Esophagus muscularis mucosa (tissue), 4 donors: Measurements from ENCODE around the gene RGSL1. TPM values are rescaled to one million over a fixed set of nuclear protein-coding genes. Genes with fewer than 3 reads are reported as not detected.

ENCODE experiments used
- DNase-seq: peaks from one replicate; pipeline ENCODE4 v3.0.0-alpha.2; 2017; ENCODE audit errors: extremely low spot score
- H3K27ac ChIP-seq, 4 donors: fragments of 200-600 bp; sonication (generic); replicated peaks in 1 of 4; 1 replicate in 3 of 4; 2 replicates in 1 of 4; pipeline ENCODE4 v1.5.1; 2016 to 2019; ENCODE audit warnings: mild to moderate bottlenecking in 1 of 4
- H3K27me3 ChIP-seq, 4 donors: fragments of 200-600 bp; sonication (generic); one replicate each; pipeline versions ENCODE4 v1.5.1 to v1.6.0; 2016 to 2019
- H3K36me3 ChIP-seq, 4 donors: fragments of 200-600 bp; sonication (generic); one replicate each; pipeline ENCODE4 v1.5.1; 2016 to 2019
- H3K4me1 ChIP-seq, 4 donors: fragments of 200-600 bp; sonication (generic); one replicate each; pipeline ENCODE4 v1.5.1; 2016 to 2019
- H3K4me3 ChIP-seq, 4 donors: fragments of 200-600 bp; sonication (generic); 1 replicate in 2 of 4; 2 replicates in 2 of 4; pipeline ENCODE4 v1.5.1; 2016 to 2019; ENCODE audit warnings: mild to moderate bottlenecking in 4 of 4, moderate library complexity in 1 of 4
- H3K9me3 ChIP-seq, 4 donors: fragments of 200-600 bp; sonication (generic); 1 replicate in 3 of 4; 2 replicates in 1 of 4; pipeline ENCODE4 v1.5.1; 2016 to 2019
- CTCF ChIP-seq, 3 experiments: fragments of 200-600 bp in 2 of 3; fragments of 450-650 bp in 1 of 3; sonication (generic) in 2 of 3; IDR thresholded peaks; one replicate each; pipeline ENCODE4 v1.5.1; 2017 to 2019; ENCODE audit warnings: antibody characterized with exemption in 3 of 3, mild to moderate bottlenecking in 2 of 3, moderate library complexity in 1 of 3
- EP300 ChIP-seq: sonication (generic); formaldehyde crosslinking; IDR thresholded peaks from one replicate; pipeline ENCODE4 v1.6.1; 2017; ENCODE audit warnings: antibody characterized with exemption
- POLR2A ChIP-seq: fragments of 450-650 bp; IDR thresholded peaks from one replicate; pipeline ENCODE4 v1.6.1; 2017; ENCODE audit warnings: antibody characterized with exemption, moderate library complexity, mild to moderate bottlenecking, low read depth
- POLR2AphosphoS5 ChIP-seq, 2 donors: sonication (generic); formaldehyde crosslinking; IDR thresholded peaks; one replicate each; pipeline ENCODE4 v1.6.1; 2017; ENCODE audit warnings: antibody characterized with exemption in 2 of 2
- WGBS: methylation state at CpG from one replicate; pipeline ENCODE4 v1.1.5; 2018; 5-methylcytosine and 5-hydroxymethylcytosine counted together
- intact Hi-C: fragments of 100-400 bp; cut with DNase I; formaldehyde crosslinking; loops from one replicate; pipeline ENCODE4 v1.15.1; 2023
- total RNA-seq, 4 donors: library from RNA; depleted of rRNA; stranded (reverse); fragments of >200 nt; gene quantifications; one replicate each; pipeline versions ENCODE4 v1.1.0 to v1.2.1, GENCODE V29; 2016

RGSL1 gene
- total RNA-seq, 4 donors from 2014 or later: not detected

DNA sequence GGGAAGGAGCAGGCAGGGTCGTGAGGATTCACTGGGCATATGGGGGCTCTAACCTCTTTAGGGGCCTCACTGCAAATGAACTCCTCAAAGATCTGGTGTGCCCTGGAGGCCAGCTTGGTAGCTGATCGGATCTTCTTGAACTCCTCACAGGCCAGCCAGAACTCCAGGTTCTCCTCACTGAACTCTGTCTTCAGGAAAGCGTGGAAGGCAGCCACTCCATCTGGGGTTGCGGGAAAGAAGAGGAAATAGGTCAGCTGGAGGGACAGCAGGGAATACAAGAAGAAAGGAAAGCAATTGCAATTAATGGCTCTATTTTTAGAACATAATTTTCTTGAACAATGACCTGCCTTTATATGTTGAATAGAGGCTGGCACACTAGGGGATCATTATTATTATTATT, 152.0 kb downstream of the RGSL1 start:
- H3K9me3 ChIP-seq: no peaks in the 10 kb centered on the region
- H3K27me3 ChIP-seq: no peaks in the 10 kb centered on the region
- H3K4me1 ChIP-seq: peaks cover 25 to 44% (median 42%) of the 10 kb centered on the region in 4 donors
- no peak for TF ChIP-seq POLR2AphosphoS5 (IDR thresholded peaks at IDR 0.05)
- no peak for TF ChIP-seq CTCF (IDR thresholded peaks at IDR 0.05)
- TF ChIP-seq POLR2A: no peak
- no peak for TF ChIP-seq EP300
- WGBS: 66% methylated on average over 4 of the region's 4 CpGs
- intact Hi-C loops: no loop called here
- H3K36me3 ChIP-seq: peaks cover 0 to 21% (median 6%) of the 10 kb centered on the region in 4 donors
- DNase-seq: no peak
- peak overlapping the region; percentile 52 to 67 (median 58) for H3K27ac ChIP-seq
- H3K4me3 ChIP-seq: peak overlapping the region in 3 of 4 donors; percentile 17 to 57 (median 27)

- Histone ChIP-seq H3K27me3 (no peaks in the 10 kb centered on the region), H3K4me1 (peaks cover 25 to 44% (median 42%) of the 10 kb centered on the region in 4 donors), H3K4me3 (peak overlapping the region; percentile 54 to 72 (median 58)), H3K36me3 (peaks cover 0 to 21% (median 6%) of the 10 kb centered on the region in 4 donors), H3K9me3 (no peaks in the 10 kb centered on the region), H3K27ac (peak overlapping the region in 3 of 4 donors; percentile 44 to 71 (median 69))
- WGBS: 66% methylated on average over 10 of the region's 10 CpGs
- DNase-seq: no peak
- intact Hi-C loops: no loop called here
- TF ChIP-seq EP300: no peak
- TF ChIP-seq POLR2A: no peak
- TF ChIP-seq POLR2AphosphoS5 (IDR thresholded peaks at IDR 0.05): no peak
- TF ChIP-seq CTCF (IDR thresholded peaks at IDR 0.05): no peak
These were observed 153.1 kb downstream of the RGSL1 start for GRCh38 chr1:182602935-182603645.

GRCh38 chr1:182603646-182604174, 153.8 kb downstream of the RGSL1 start:
- peak overlapping the region; percentile 54 to 72 (median 58) for H3K4me3 ChIP-seq
- 8% methylated on average over 11 of the region's 12 CpGs for WGBS
- intact Hi-C loops: no loop called here
- H3K4me1 ChIP-seq: peaks cover 25 to 44% (median 42%) of the 10 kb centered on the region in 4 donors
- TF ChIP-seq POLR2AphosphoS5 (IDR thresholded peaks at IDR 0.05) (no peak), POLR2A (no peak), EP300 (peak; percentile 31), CTCF (IDR thresholded peaks at IDR 0.05) (no peak)
- peaks cover 0 to 15% (median 6%) of the 10 kb centered on the region in 4 donors for H3K36me3 ChIP-seq
- H3K27me3 ChIP-seq: no peaks in the 10 kb centered on the region
- DNase-seq: no peak
- H3K9me3 ChIP-seq: no peaks in the 10 kb centered on the region
- H3K27ac ChIP-seq: peak overlapping the region; percentile 44 to 71 (median 57)

DNA sequence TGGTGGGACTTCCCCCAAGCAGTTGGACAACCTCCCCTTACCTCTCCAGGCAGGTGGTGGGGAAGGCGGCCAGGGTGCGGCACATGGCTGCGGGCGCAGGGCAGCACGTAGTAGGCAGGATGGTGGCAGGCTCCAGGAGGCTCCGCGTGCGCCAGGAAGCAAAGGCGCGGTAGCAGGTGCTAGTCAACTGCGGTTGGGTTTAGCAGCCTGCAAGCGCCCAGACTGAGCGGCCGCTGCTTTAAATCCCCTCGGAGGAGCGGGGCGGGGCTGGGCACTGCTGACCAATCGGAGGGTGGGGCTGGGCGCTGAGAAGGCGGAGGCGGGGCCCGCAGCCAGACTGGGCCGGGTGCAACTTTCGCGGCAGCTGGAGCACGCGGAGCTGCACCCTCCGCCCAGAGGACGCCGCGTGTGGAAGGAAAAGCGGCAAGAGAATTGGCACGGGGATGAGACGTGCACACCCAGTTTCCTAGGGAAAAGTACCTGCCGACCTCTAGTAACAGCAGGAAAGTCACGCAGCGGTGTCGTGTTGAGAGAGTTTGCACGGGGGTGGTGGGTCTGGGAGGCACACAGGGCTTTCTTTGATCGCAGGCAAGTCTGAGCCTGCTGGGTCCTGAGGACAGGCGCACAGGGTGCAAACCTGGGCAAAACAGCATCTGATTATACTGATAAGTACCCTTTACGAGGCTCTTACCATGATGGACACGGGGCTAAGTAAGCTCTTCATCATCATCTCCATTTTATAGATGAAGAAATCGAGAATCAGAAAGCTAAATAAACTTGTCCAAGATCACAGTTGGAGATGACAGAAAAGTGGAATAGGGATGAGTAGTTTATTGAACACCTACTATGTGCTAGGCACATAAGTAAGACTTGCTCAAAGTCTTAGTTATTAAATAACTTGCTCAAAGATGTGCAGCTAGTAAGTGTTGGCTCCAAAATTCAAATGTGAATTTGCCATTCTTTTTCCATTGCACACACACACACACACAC, 154.5 kb downstream of the RGSL1 start, which contains the start of gene RGS16:
Gene RGS16, minus strand, starts transcription at position 215 of the 990 bp plus-strand sequence. Its CDS starts 130 bp downstream, at position 85.
- TF ChIP-seq POLR2A: no peak
- TF ChIP-seq POLR2AphosphoS5 (IDR thresholded peaks at IDR 0.05): peak; percentile 80 to 91
- H3K4me1 ChIP-seq: peaks cover 22 to 46% (median 41%) of the 10 kb centered on the region in 4 donors
- DNase-seq: peak; percentile 98
- no peaks in the 10 kb centered on the region for H3K9me3 ChIP-seq
- peaks cover 0 to 12% (median 6%) of the 10 kb centered on the region in 4 donors for H3K36me3 ChIP-seq
- H3K27me3 ChIP-seq: no peaks in the 10 kb centered on the region
- H3K4me3 ChIP-seq: peak within 1 kb of the TSS; percentile 54 to 72 (median 58)
- 13% methylated on average over 21 of the region's 44 CpGs for WGBS
- peak within 1 kb of the TSS; percentile 44 to 71 (median 57) for H3K27ac ChIP-seq
- intact Hi-C loops: no loop called here
